GM19193 (cell line): ENCODE results near the gene KLF15.

Experiments used
- POLR2A ChIP-seq: IDR thresholded peaks from 4 replicates; pipeline ENCODE4 v1.6.1; 2011; ENCODE audit not compliant: insufficient read depth, insufficient read length; ENCODE audit errors: extremely low read depth

KLF15 gene

DNA sequence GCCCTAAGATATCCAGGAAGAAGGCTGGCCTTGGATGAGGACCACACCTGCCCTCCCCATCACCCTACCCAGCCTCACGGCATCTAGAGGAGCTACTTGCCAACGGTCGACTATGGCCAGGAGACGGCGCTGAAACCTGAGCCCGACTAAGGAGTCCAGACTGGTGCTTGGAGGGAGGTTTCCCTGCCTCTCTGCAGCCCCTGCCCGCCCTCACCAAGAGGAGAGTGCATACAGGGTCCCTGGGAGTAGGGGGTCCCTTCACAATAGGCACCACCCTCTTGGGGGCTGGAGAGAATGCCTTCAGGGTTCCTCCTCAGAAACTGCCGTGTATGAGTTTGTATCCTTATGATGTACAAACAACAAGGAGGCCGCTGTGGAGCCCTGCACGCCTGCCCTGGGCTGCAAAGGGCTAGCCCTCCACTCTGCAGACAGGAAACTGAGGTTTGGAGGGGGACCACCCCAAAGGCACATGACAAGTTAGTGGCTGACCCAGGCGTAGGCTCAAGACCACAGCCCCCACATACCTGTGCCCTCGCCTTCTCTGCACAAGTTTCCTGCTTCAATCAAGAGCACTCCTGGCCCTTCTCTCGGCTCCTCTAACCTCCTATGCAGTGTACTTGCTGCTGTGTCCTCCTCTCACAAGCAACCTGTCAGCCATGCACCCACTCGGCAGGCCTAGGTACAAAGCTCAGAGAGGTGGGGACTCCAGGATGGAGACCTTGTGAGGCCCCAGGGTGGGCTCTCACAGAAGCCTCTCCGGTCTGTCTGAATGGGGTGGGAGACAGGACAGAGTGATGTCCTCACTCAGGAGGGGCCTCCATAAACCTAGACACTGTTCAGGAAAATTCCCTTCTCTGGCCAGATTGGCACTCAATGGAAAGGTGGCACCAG is 7.4 kb downstream of the KLF15 start:
- no peak for TF ChIP-seq POLR2A

DNA sequence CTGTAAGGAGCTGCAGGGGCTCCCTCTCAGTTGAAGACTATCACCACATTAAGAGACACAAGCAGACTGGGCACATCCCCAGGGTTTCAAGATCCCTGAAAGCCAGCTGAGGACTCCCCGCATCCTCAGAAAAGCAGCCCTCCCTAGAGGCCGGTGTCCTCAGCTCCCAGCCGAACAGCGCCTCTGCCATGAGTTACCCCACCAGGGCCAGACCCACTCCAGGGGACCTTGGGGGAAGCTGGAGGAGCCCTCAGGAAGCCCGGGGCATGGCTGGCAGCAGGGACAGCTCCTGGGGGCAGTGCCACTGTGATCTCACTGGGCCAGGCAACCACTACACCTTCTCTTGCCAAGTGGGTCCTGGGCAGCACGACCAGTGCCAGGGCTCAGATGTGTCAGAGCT is 8.1 kb downstream of the KLF15 start:
- TF ChIP-seq POLR2A = no peak

DNA sequence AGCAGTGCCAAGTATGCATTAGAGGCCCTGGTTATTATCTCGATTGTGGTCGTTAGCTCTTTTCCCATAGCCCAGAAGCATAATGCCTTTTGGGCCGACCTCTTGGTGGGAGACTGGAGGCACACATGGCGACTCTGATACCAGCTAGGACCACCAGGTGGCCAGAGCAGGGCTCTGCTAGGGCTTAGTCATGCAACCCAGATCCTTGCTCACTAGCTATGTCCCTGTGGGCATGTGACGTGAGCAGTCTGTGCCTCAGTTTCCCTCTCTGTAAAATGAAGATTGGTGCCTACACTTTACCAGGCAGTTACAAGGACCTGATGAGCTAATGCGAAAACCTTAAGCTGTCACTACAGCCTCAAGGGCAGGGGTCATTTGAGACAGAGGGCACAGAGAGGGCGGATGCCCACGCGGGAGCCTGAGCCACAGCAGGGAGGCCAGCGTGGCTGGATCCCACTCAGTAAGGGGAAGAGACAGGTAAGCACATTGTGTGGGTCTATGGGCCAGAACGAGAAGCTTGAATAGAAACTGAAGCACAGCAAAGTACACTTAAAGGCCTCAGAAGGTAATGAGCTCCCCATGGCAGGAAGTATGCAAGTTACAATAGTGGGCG is 8.8 kb downstream of the KLF15 start:
- no peak for TF ChIP-seq POLR2A

GRCh38 chr3:126347543-126348161 is 9.6 kb downstream of the KLF15 start:
- no peak for TF ChIP-seq POLR2A

GRCh38 chr3:126346466-126346865 is 10.7 kb downstream of the KLF15 start:
- no peak for TF ChIP-seq POLR2A

DNA sequence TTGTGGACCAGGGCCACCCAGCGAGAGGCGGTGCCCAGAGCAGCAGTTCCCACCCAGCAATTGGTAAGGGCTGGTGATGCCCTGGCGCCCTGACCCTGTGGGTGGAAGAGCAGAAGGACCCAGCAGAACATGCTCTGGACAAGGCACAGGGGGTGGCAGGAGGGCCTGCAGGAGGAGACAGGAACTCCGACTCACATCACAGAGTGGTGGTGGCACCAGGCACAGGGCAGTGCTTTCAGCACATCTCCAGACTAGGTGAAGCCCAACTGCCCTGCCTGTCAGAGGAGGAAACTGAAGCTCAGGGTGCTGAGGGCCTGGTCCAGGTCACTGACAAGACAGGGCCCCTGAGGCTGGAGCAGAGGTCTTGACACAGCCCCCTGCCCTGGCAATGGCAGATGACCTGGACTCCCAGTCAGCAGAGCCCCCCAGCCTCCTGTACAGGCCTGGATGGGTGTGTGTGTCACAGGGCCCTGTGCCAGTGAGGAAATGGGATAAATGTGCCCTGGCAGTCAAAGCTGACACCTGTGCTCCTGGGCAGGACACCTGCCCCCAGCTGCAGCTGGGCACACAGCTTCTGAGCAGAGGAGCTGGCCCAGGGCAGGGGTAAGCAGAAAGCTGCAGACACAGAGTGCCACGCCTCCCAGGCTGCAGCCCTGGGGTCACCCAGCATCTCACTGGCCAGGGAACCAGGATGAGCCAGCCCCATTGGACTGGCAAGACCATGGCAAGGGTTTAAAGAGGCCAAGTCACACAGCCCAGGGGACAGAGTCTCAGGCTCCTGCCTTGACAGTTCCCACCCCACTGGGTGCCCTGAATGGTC is 11.4 kb downstream of the KLF15 start:
- TF ChIP-seq POLR2A = no peak

GRCh38 chr3:126345231-126345630 is 12.0 kb downstream of the KLF15 start:
- no peak for TF ChIP-seq POLR2A

DNA sequence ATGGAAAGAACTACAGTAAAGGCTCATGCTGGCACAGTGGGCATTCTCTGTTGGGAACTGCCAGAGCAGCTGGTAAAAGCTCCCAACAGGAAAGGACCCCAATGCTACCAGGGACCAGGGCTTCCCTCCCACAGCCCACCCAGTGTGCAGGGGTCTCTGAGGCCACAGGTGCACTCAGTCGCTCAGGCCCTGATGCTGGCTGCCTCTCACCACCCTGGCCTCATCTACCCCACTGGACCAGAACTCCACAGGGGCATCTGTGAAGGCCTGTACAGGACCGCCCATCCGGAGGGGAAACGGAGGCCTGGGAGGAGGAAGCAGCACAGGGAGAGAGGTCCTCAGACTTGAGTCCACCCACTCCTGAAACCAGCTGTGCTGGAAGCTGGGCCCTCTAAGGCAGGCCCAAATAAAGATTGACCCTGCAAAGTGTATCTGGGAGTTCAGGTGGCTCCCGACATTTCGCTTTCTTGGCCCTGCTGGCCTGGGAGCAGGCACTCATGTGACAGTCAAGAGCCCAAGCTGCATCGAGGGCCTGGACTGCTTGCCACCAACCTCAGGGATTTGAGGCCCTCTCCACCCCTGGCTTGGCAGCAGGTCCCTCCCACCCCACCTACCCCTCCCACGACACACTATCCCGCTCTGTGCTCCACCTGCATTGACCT is 12.7 kb downstream of the KLF15 start:
- no peak for TF ChIP-seq POLR2A

DNA sequence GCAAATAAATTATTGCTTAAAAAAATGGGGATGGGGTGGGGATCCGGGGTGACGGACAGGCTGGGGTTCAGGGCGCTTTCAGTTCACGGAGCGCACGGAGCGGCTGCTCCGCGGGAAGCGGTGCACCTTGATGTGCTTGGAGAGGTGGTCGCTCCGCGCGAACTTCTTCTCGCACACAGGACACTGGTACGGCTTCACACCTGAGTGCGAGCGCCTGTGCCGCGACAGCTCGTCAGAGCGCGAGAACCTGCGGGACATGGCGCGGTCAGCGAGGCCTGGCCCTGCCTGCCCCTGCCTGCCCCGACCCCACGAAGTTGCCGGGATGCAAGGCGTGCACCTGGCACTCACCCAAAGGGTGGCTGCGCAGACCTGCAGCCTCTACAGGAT is 13.6 kb downstream of the KLF15 start:
- no peak for TF ChIP-seq POLR2A

DNA sequence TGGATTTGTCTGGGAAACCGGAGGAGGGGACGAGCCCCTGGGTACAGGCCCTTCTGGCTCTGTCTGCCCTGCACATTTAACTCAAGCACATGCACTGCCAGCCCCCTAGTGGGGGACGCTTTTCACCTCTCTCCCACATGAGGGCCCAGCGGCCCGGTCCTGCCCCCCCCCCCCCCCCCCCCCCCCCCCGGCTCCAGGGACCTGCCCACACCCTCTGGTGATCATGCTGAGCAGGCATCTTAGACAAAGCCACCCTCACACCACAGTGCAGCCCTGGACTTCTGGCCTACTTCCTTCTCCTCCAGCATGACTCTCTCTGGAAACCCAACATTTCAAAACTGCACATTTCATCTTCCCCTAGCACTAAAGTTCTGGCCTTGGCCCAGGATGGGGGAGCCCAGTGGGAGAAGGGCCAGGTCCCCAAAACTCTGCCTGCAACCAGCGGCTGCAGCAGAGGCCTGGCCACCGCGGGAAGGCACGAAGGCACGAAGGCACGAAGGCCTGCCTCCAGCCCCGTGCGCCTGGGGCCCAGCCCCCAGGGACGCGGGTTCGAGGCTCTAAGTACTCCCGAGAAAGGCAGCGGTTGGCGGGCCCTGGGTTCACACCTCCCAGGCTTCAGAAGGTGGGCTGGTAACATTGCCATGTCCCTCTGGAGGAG is 14.1 kb downstream of the KLF15 start:
- no peak for TF ChIP-seq POLR2A

DNA sequence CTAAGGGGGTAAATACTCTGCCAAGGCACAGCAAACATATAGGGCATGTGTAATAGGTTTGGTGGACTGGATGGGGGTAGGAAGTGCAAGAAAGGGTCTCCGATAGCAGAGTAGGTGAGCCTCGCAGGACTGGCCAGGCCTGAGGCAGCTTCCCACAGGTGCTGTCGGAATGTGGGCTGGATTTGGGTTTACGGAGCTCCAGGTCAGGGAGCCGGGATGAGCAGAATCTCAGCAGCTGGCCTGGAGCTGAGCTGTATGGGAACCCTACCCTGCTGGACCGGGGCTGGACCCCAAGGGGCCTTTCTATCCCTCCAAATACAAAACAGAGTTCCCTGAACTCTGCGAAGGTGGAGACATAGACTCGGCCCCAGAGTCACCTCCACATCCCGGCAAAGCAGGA is 15.0 kb downstream of the KLF15 start:
- no peak for TF ChIP-seq POLR2A

GRCh38 chr3:126341755-126342150 is 15.5 kb downstream of the KLF15 start:
- TF ChIP-seq POLR2A = no peak

DNA sequence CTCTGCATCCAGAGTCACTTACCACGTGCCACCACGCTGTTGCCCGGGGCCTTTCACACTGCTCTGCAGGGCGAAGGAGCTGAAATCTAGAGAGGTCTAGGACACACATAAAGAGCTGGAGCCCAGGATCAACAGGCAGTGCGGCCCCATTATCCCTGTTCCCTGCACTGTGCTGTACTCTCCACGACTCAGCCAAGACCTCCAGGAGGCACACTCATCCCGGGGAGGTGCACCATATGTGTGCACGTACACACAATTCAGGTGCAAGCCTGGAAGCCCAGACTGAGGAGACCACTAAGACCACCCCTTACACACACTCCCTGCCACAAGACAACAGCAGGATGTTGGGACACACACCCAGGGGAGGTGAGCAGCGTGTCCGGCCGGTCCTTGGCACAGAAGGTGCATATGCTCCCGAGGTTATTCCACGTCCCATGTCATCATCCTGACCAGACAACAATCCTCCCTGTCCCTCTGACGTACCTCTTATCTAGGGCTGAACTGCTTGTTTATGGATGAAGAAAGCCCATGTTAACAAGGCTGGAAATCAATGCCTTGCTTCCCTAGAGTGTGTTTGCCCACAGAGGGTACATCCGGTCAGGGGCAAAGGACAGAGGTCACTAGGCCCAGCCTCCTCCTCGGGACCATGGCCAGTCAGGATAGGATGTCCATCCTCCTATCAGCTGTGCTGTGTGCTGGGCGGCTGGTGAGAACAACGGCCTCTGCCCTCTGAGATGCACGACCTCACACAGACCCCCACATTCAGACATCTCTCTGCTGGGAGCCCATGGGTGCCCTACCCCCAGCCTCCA is 16.1 kb downstream of the KLF15 start:
- no peak for TF ChIP-seq POLR2A
